Body of pancreas (tissue), 4 donors: ENCODE measurements around the gene KDM4B. TPM values are rescaled to one million over a fixed set of nuclear protein-coding genes. Genes with fewer than 3 reads are reported as not detected.

Source experiments
- ATAC-seq: fragments of 150-250 bp; one replicate; pipeline ENCODE4 v1.9.1; 2016
- DNase-seq, 4 donors: peaks; one replicate each; pipeline ENCODE4 v3.0.0-alpha.2; 2019
- H3K27ac ChIP-seq, 4 donors: fragments of 200-600 bp; sonication (generic); 1 replicate in 3 of 4; 2 replicates in 1 of 4; pipeline versions ENCODE4 v1.5.1 to v1.6.1; 2016 to 2019; ENCODE audit warnings: mild to moderate bottlenecking in 1 of 4, mixed read lengths in 1 of 4, moderate library complexity in 1 of 4
- H3K27me3 ChIP-seq, 2 donors: fragments of 200-600 bp; sonication (generic); one replicate each; pipeline ENCODE4 v1.6.0; 2016; ENCODE audit warnings: mild to moderate bottlenecking in 1 of 2
- H3K36me3 ChIP-seq, 2 donors: fragments of 200-600 bp; sonication (generic); replicated peaks in 1 of 2; 2 replicates each; pipeline ENCODE4 v1.5.1; 2016; ENCODE audit warnings: low read depth in 2 of 2; ENCODE audit not compliant: insufficient read depth in 1 of 2
- H3K4me1 ChIP-seq: fragments of 200-600 bp; sonication (generic); one replicate; pipeline ENCODE4 v1.6.0; 2016
- H3K4me3 ChIP-seq, 2 donors: fragments of 200-600 bp; sonication (generic); 1 replicate in 1 of 2; 2 replicates in 1 of 2; pipeline ENCODE4 v1.5.1; 2016 to 2019
- H3K9me3 ChIP-seq, 3 donors: fragments of 200-600 bp; sonication (generic); 1 replicate in 2 of 3; 2 replicates in 1 of 3; pipeline ENCODE4 v1.5.1; 2016
- CTCF ChIP-seq, 7 experiments: fragments of 450-650 bp in 4 of 7; fragments of 200-600 bp in 3 of 7; sonication (generic) in 3 of 7; IDR thresholded peaks; one replicate each; pipeline ENCODE4 v1.5.1; 2016 to 2019; ENCODE audit warnings: antibody characterized with exemption in 7 of 7
- POLR2A ChIP-seq, 3 donors: fragments of 450-650 bp; IDR thresholded peaks; one replicate each; pipeline ENCODE4 v1.6.1; 2016; ENCODE audit warnings: antibody characterized with exemption in 3 of 3, mild to moderate bottlenecking in 2 of 3
- WGBS, 2 donors: methylation state at CpG; one replicate each; pipeline ENCODE4 v1.1.5; 2017; 5-methylcytosine and 5-hydroxymethylcytosine counted together
- intact Hi-C: fragments of 100-400 bp; cut with DNase I; formaldehyde crosslinking; loops from one replicate; pipeline ENCODE4 v1.15.1; 2023
- total RNA-seq, 2 donors: library from RNA; depleted of rRNA; stranded (reverse); fragments of >200 nt; gene quantifications; one replicate each; pipeline ENCODE4 v1.1.0, GENCODE V29; 2016

Gene KDM4B
- total RNA-seq, 2 donors from 2014 or later = 18.9 to 35.3 TPM

- ATAC-seq = peak; percentile 52
- H3K4me1 ChIP-seq = no peaks in the 10 kb centered on the region
- H3K9me3 ChIP-seq = no peaks in the 10 kb centered on the region
- TF ChIP-seq POLR2A (IDR thresholded peaks at IDR 0.05) = no peak
- no peak for TF ChIP-seq CTCF (IDR thresholded peaks at IDR 0.05)
- no peaks in the 10 kb centered on the region for H3K36me3 ChIP-seq
- no peaks in the 10 kb centered on the region for H3K27me3 ChIP-seq
- no peak overlapping the region for H3K4me3 ChIP-seq
- 81 to 89% methylated on average over 8 of the region's 8 CpGs for WGBS, 2 donors
- intact Hi-C loops = no loop called here
- H3K27ac ChIP-seq = no peak overlapping the region
- DNase-seq = peak in 1 of 4 donors; percentile 31
These were observed 204.1 kb downstream of the KDM4B start for GRCh38 chr19:5172859-5173630.

- DNase-seq (no peak), ATAC-seq (no peak)
- no peaks in the 10 kb centered on the region for H3K36me3 ChIP-seq
- H3K27ac ChIP-seq = no peak overlapping the region
- TF ChIP-seq POLR2A (IDR thresholded peaks at IDR 0.05) = no peak
- no peak for TF ChIP-seq CTCF (IDR thresholded peaks at IDR 0.05)
- H3K9me3 ChIP-seq = no peaks in the 10 kb centered on the region
- H3K27me3 ChIP-seq = no peaks in the 10 kb centered on the region
- intact Hi-C loops = no loop called here
- no peaks in the 10 kb centered on the region for H3K4me1 ChIP-seq
- no peak overlapping the region for H3K4me3 ChIP-seq
- 79 to 83% methylated on average over 12 of the region's 12 CpGs for WGBS, 2 donors
These were observed 205.1 kb downstream of the KDM4B start for GRCh38 chr19:5173993-5174392.

GRCh38 chr19:5177745-5178450 is 209.0 kb downstream of the KDM4B start:
- no peak for ATAC-seq
- H3K9me3 ChIP-seq = no peaks in the 10 kb centered on the region
- TF ChIP-seq CTCF (IDR thresholded peaks at IDR 0.05) = no peak
- TF ChIP-seq POLR2A (IDR thresholded peaks at IDR 0.05) = no peak

GRCh38 chr19:5178841-5179240 is 209.9 kb downstream of the KDM4B start:
- TF ChIP-seq CTCF (IDR thresholded peaks at IDR 0.05) (no peak), POLR2A (IDR thresholded peaks at IDR 0.05) (no peak)
- Histone ChIP-seq H3K36me3 (no peaks in the 10 kb centered on the region), H3K4me3 (no peak overlapping the region), H3K27ac (no peak overlapping the region), H3K27me3 (no peaks in the 10 kb centered on the region), H3K4me1 (no peaks in the 10 kb centered on the region), H3K9me3 (no peaks in the 10 kb centered on the region)
- DNase-seq (no peak), ATAC-seq (no peak)
- WGBS, 2 donors = 91 to 100% methylated on average over 1 to 3 of the region's 3 CpGs
- intact Hi-C loops = no loop called here

More at GRCh38 chr19:5177745-5178450, 209.0 kb downstream of the KDM4B start:
- Histone ChIP-seq H3K27me3 (no peaks in the 10 kb centered on the region), H3K27ac (no peak overlapping the region), H3K36me3 (no peaks in the 10 kb centered on the region), H3K4me1 (no peaks in the 10 kb centered on the region), H3K4me3 (no peak overlapping the region)
- DNase-seq = no peak
- WGBS, 2 donors = 86 to 88% methylated on average over 19 of the region's 19 CpGs
- intact Hi-C loops = no loop called here
